ENCODE measurements around the gene GOSR2. TPM values are rescaled to one million over a fixed set of nuclear protein-coding genes. Genes with fewer than 3 reads are reported as not detected.

Gene GOSR2
- total RNA-seq, 1 donor from 2014 or later = 90.9 TPM

DNA sequence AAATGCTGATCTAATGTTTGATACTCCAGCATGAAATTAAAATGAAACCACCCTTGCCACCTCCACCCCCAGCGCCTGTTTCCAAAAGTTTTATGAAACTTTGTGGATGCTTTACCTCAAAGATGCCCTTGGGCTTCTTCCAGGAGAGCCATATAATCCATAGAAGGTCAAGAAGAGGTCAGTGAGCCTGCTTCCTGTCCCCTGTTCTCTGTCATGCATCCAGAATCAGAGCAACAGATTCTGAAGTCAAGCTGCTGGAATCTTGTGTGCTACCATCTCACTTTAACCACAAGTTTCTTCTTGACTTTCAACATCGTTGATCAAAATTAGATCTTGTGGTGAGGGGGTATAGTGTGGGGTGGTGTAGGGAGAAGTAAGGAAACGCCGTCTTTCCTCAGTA lies 8.6 kb downstream of the GOSR2 start:
- Mint-ChIP-seq H3K4me1 (peaks cover 48% of the 10 kb centered on the region), H3K9me3 (no peaks in the 10 kb centered on the region), H3K27me3 (ENCODE audit: low read depth) (no peaks in the 10 kb centered on the region), H3K36me3 (peaks cover 38% of the 10 kb centered on the region), H3K27ac (peak overlapping the region; percentile 67), H3K4me3 (no peak overlapping the region)
- no peak for DNase-seq (ENCODE audit: low spot score in 2 of 2, unreplicated experiment in 2 of 2)
- TF ChIP-seq CTCF (IDR thresholded peaks at IDR 0.05; ENCODE audit: unreplicated experiment) = no peak

- Mint-ChIP-seq H3K4me3 (no peak overlapping the region), H3K36me3 (peaks cover 50% of the 10 kb centered on the region), H3K27me3 (ENCODE audit: low read depth) (no peaks in the 10 kb centered on the region), H3K27ac (no peak overlapping the region), H3K9me3 (no peaks in the 10 kb centered on the region), H3K4me1 (peaks cover 17% of the 10 kb centered on the region)
- DNase-seq (ENCODE audit: low spot score in 2 of 2, unreplicated experiment in 2 of 2) = no peak
- TF ChIP-seq CTCF (IDR thresholded peaks at IDR 0.05; ENCODE audit: unreplicated experiment) = no peak
Observed at GRCh38 chr17:46935658-46936266, 12.8 kb downstream of the GOSR2 start.

GRCh38 chr17:46940692-46941404 lies 17.9 kb downstream of the GOSR2 start:
- peaks cover 15% of the 10 kb centered on the region for H3K36me3 Mint-ChIP-seq
- peak; percentile 73 for TF ChIP-seq CTCF (IDR thresholded peaks at IDR 0.05; ENCODE audit: unreplicated experiment)
- peak; percentile 50 to 85 for DNase-seq (ENCODE audit: low spot score in 2 of 2, unreplicated experiment in 2 of 2)
- no peak overlapping the region for H3K27ac Mint-ChIP-seq
- H3K27me3 Mint-ChIP-seq (ENCODE audit: low read depth) = no peaks in the 10 kb centered on the region
- H3K4me1 Mint-ChIP-seq = peaks cover 27% of the 10 kb centered on the region
- H3K4me3 Mint-ChIP-seq = no peak overlapping the region
- no peaks in the 10 kb centered on the region for H3K9me3 Mint-ChIP-seq

DNA sequence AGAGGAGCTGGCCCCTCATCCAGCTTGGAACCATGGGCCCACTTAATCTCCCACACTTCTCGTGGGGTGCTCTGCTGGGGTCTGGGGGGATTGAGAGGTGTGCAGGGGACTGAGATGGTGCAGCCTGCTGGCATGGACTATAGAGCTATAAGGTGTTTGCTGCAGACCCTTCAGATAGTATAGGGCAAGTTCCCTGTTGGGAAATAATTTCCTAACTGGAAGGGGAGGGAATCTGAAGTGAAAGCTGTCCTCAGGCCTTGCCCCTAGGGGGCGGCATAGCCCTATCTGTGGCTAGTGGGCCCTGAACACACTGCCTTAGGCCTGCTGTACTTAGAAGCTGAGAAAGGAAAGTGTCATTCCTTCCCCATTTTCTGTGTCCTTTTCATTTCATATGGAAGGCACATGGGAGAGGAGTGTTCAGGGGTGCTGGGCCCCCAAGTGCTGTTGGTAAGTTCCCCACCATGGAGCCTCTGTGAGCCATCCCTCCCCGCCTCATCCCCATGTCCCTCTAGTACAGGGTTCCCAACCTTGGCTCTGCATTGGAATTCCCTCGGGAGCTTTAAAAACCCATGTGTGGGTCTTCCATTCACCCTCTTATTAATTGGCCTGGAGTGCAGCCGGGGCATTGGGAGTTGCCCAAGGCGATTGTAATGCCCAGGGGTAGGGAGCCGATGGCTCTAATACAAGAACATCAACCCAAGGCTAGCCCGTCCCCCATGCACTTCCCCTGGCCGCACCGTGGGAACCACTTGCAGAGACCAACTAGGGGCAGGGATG lies 19.7 kb downstream of the GOSR2 start:
- DNase-seq (ENCODE audit: low spot score in 2 of 2, unreplicated experiment in 2 of 2) = peak; percentile 51 to 76
- Mint-ChIP-seq H3K36me3 (peaks cover 12% of the 10 kb centered on the region), H3K27ac (peak overlapping the region; percentile 34)

DNA sequence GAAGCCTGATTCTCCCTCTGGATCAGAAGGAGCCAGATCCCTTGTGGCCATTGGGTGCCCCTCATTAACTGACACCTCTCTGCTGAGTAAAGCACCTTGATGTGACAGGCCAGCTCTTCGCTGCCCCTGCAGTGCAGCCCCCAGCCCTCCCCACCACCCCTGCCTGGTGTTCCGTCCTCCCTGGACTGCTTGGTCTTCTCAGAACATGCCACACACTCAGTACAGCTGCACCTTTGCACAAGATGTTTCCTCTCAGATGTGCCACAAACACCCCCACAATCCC lies 20.2 kb downstream of the GOSR2 start:
- Mint-ChIP-seq H3K36me3 (peaks cover 10% of the 10 kb centered on the region), H3K27ac (peak overlapping the region; percentile 15), H3K4me3 (no peak overlapping the region), H3K9me3 (no peaks in the 10 kb centered on the region), H3K27me3 (ENCODE audit: low read depth) (no peaks in the 10 kb centered on the region), H3K4me1 (peaks cover 27% of the 10 kb centered on the region)
- DNase-seq (ENCODE audit: low spot score in 2 of 2, unreplicated experiment in 2 of 2) = no peak
- TF ChIP-seq CTCF (IDR thresholded peaks at IDR 0.05; ENCODE audit: unreplicated experiment) = no peak

More for the DNA sequence above, 19.7 kb downstream of the GOSR2 start:
- TF ChIP-seq CTCF (IDR thresholded peaks at IDR 0.05; ENCODE audit: unreplicated experiment) = peak; percentile 62
- Mint-ChIP-seq H3K4me3 (no peak overlapping the region), H3K9me3 (no peaks in the 10 kb centered on the region), H3K27me3 (ENCODE audit: low read depth) (no peaks in the 10 kb centered on the region), H3K4me1 (peaks cover 27% of the 10 kb centered on the region)

Measured in mesothelial cell of epicardium (in vitro differentiated cells).